NT2/D1 (cell line): ENCODE results near the gene C5orf52.
A peak's percentile ranks its signal among the peaks of the same experiment; 100 is the strongest.

Experiments used
- DNase-seq: peaks from one replicate; pipeline ENCODE4 v3.0.0-alpha.2; 2011; ENCODE audit warnings: low read depth, low spot score
- H3K27me3 ChIP-seq: 2 replicates; pipeline ENCODE4 v1.6.0; 2011; ENCODE audit warnings: mild to moderate bottlenecking; ENCODE audit not compliant: insufficient read length, insufficient read depth
- H3K36me3 ChIP-seq: 2 replicates; pipeline ENCODE4 v1.6.1; 2011; ENCODE audit warnings: mild to moderate bottlenecking, low read length, mixed read lengths; ENCODE audit not compliant: insufficient read depth, insufficient read length
- H3K4me1 ChIP-seq: 2 replicates; pipeline ENCODE4 v1.5.1; 2011; ENCODE audit not compliant: insufficient read depth, insufficient read length
- H3K4me3 ChIP-seq: 2 replicates; pipeline ENCODE4 v1.5.1; 2011; ENCODE audit warnings: low read depth; ENCODE audit not compliant: insufficient read length
- H3K9ac ChIP-seq: 2 replicates; pipeline ENCODE4 v1.6.0; 2011; ENCODE audit warnings: low read depth; ENCODE audit not compliant: insufficient read length
- H3K9me3 ChIP-seq: 2 replicates; pipeline ENCODE4 v1.5.1; 2011; ENCODE audit warnings: mild to moderate bottlenecking, low read length; ENCODE audit not compliant: insufficient read depth
- SUZ12 ChIP-seq: IDR thresholded peaks from 2 replicates; pipeline ENCODE4 v1.6.1; 2011; ENCODE audit not compliant: insufficient read length, insufficient read depth; ENCODE audit errors: extremely low read depth
- YY1 ChIP-seq: IDR thresholded peaks from 2 replicates; pipeline ENCODE4 v1.6.1; 2011; ENCODE audit not compliant: insufficient read length, insufficient read depth
- ZNF274 ChIP-seq: IDR thresholded peaks from 2 replicates; pipeline ENCODE4 v1.6.1; 2011; ENCODE audit warnings: mild to moderate bottlenecking, low read depth, low read length

C5orf52 gene

GRCh38 chr5:157670662-157671591 lies at the start of gene C5orf52:
Gene C5orf52, plus strand, starts transcription at chr5:157671533. Its CDS starts 82 bp downstream, at chr5:157671615.
- Histone ChIP-seq H3K4me3 (peak within 1 kb of the TSS; percentile 59), H3K9me3 (no peaks in the 10 kb centered on the region), H3K4me1 (no peaks in the 10 kb centered on the region), H3K27me3 (peaks cover 14% of the 10 kb centered on the region), H3K9ac (peak within 1 kb of the TSS; percentile 64), H3K36me3 (no peaks in the 10 kb centered on the region)
- TF ChIP-seq SUZ12: no peak
- DNase-seq: no peak

- Histone ChIP-seq H3K9me3 (no peaks in the 10 kb centered on the region), H3K4me1 (no peaks in the 10 kb centered on the region), H3K27me3 (no peaks in the 10 kb centered on the region), H3K9ac (no peak overlapping the region), H3K4me3 (no peak overlapping the region), H3K36me3 (no peaks in the 10 kb centered on the region)
- DNase-seq: no peak
- no peak for TF ChIP-seq YY1
- no peak for TF ChIP-seq ZNF274
- TF ChIP-seq SUZ12: no peak
Observed at GRCh38 chr5:157624144-157624543, 47.2 kb upstream of the C5orf52 start.

GRCh38 chr5:157626831-157627230 lies 44.5 kb upstream of the C5orf52 start:
- TF ChIP-seq YY1: no peak
- TF ChIP-seq ZNF274: no peak
- no peak for TF ChIP-seq SUZ12
- Histone ChIP-seq H3K9ac (no peak overlapping the region), H3K9me3 (no peaks in the 10 kb centered on the region), H3K4me1 (no peaks in the 10 kb centered on the region), H3K36me3 (no peaks in the 10 kb centered on the region), H3K4me3 (no peak overlapping the region), H3K27me3 (no peaks in the 10 kb centered on the region)
- no peak for DNase-seq

- H3K4me3 ChIP-seq: no peak overlapping the region
- DNase-seq: no peak
- H3K9me3 ChIP-seq: no peaks in the 10 kb centered on the region
- H3K9ac ChIP-seq: no peak overlapping the region
- TF ChIP-seq YY1 (no peak), ZNF274 (no peak), SUZ12 (no peak)
- no peaks in the 10 kb centered on the region for H3K4me1 ChIP-seq
- no peaks in the 10 kb centered on the region for H3K27me3 ChIP-seq
- no peaks in the 10 kb centered on the region for H3K36me3 ChIP-seq
Observed at GRCh38 chr5:157630341-157630740, 41.0 kb upstream of the C5orf52 start.

- H3K36me3 ChIP-seq: no peaks in the 10 kb centered on the region
- H3K4me1 ChIP-seq: no peaks in the 10 kb centered on the region
- no peak for TF ChIP-seq YY1
- no peak for TF ChIP-seq ZNF274
- TF ChIP-seq SUZ12: no peak
- H3K9me3 ChIP-seq: no peaks in the 10 kb centered on the region
- DNase-seq: no peak
- no peak overlapping the region for H3K9ac ChIP-seq
- no peaks in the 10 kb centered on the region for H3K27me3 ChIP-seq
- H3K4me3 ChIP-seq: no peak overlapping the region
Observed at GRCh38 chr5:157640406-157641066, 30.8 kb upstream of the C5orf52 start.

GRCh38 chr5:157648275-157648990 lies 22.9 kb upstream of the C5orf52 start:
- peaks cover 15% of the 10 kb centered on the region for H3K9me3 ChIP-seq
- no peak for DNase-seq
- no peak overlapping the region for H3K4me3 ChIP-seq
- no peaks in the 10 kb centered on the region for H3K36me3 ChIP-seq
- H3K4me1 ChIP-seq: no peaks in the 10 kb centered on the region
- TF ChIP-seq SUZ12 (no peak), YY1 (no peak), ZNF274 (no peak)
- H3K9ac ChIP-seq: no peak overlapping the region
- H3K27me3 ChIP-seq: no peaks in the 10 kb centered on the region

GRCh38 chr5:157649101-157649500 lies 22.2 kb upstream of the C5orf52 start:
- no peak for DNase-seq
- no peak overlapping the region for H3K4me3 ChIP-seq
- H3K4me1 ChIP-seq: no peaks in the 10 kb centered on the region
- no peaks in the 10 kb centered on the region for H3K27me3 ChIP-seq
- no peak for TF ChIP-seq SUZ12
- TF ChIP-seq YY1: no peak
- no peak for TF ChIP-seq ZNF274
- H3K9me3 ChIP-seq: peaks cover 21% of the 10 kb centered on the region
- no peaks in the 10 kb centered on the region for H3K36me3 ChIP-seq
- H3K9ac ChIP-seq: no peak overlapping the region
